Cortex of kidney (tissue), 1 donor: Measurements from ENCODE around the gene BRIP1.

Source experiments
- DNase-seq: peaks from one replicate; lab custom pipeline; 2025; lab: John Stamatoyannopoulos, UW

The BRIP1 gene

DNA sequence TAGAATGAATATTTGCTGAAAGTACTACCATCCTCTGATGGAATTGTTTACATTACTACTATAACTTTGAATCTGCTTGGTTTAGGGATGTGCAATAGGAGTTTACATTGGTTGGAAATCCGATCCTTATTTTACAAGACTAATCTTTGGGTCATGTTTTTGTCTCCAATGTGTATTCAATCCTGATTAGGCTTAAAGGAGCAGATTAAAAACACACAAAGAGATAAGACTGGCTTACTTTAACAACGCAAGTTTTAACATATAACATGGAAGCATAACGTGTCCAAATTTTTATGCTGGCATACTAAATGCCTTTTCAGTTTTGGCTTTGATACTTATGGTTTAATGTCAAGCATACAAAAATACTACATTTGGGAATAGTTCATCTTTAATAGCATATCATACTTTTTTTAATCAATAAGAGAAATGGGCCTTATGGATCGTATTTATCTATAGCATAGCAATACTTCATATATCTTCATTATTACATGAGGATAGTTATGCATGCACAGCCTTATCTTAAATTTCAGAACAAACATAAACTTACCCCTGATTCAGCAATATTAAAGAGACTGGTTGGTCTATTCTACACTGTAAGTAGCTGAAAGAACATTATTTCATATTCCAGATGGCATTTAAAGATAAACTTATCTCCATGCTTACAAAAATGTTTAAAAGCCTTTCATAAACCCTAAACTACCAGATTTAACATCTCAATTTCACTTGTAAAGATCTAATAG, 202.4 kb downstream of the BRIP1 start:
- DNase-seq: no peak

DNA sequence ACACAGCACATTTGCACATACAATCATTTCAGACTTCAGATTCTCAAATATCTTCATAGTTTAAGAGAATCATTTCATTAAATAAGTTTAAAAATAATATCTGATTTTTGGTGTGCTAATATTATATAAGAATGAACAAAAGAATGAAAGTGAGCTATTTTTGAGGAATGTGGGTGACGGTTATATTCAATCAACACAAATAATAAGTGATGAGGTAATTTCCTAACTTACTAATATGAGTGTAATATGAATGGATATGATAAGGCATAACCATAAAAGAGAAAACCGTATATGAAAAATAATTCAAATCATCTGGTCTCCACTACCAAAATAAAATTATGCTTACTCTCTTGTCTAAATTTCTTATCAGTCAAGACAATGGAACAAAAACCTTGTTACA, 203.9 kb downstream of the BRIP1 start:
- DNase-seq: no peak

DNA sequence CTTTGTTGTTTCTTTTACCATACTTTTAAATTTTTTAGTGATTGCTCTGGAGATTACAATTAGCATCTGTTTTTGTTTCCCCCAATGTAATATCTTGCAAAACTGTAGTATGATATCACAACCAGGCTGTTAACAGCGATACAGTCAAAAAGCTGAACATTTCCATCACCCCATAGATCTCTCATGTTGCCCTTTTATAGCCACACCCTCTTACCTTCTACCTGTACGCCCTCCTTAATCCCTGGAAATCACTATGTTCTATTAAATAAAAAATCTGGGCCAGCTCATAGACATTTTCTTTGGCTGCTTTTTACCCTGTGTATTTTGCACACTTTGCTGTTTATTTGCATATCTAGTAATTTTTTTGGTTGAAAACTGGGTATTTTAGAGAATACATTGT, 205.1 kb downstream of the BRIP1 start:
- DNase-seq: no peak

DNA sequence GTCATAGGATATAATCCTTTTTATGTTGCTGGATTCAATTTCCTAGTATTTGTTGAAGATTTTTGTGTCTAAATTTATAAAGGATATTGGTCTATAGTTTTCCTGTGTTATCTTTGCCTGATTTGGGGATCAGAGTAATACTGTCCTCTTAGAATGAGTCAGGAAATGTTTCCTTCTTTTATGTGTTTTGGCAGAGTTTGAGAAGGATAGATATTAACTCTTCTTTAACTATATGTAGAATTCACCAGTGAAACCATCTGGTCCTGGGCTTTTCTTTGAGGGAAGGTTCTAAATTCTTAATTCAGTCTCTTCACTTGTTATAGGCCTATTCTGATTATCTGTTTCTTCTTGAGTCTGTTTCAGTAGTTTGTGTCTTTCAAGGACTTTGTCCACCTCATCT, 206.0 kb downstream of the BRIP1 start:
- no peak for DNase-seq

DNA sequence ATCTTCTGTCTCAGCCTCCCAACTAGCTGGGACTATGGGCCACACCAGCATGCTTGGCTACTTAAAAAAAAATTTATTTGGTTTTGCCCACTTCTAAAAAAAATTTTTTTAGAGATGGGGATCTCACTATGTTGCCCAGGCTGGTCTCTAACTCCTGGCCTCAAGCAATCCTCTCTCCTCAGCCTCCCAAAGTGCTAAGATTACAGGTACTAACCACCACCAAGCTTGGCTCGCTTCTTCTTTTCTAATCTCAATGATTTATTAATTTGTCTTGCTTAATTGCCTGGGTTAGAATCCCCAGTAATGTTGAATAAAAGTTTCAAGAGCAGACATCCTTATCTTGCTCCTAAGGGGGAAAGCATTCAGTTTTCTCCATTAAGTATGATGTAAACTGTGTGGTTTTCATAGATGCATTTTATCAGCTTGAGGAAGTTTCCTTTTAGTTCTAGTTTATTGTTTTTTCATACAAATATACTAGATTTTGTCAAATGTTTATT, 206.6 kb downstream of the BRIP1 start:
- no peak for DNase-seq

DNA sequence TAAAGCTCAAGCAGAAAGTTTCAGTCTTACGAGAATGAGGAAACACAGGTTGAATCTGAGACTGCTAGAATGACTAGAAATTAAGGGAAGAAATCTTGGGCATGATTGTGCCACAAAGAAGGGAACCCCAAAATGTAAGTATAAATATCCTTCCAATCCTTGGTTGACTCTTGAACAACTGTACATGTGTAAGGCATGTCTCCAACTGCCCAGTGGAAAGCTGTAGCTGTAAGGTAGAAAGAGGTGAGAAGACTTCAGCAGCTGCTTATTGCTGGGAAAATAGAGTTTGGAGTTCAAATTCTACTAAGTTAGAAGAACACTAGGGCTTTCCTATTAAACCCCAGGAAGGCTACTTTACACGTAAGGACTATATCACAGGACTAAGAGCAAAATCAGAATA, 212.6 kb downstream of the BRIP1 start:
- no peak for DNase-seq

DNA sequence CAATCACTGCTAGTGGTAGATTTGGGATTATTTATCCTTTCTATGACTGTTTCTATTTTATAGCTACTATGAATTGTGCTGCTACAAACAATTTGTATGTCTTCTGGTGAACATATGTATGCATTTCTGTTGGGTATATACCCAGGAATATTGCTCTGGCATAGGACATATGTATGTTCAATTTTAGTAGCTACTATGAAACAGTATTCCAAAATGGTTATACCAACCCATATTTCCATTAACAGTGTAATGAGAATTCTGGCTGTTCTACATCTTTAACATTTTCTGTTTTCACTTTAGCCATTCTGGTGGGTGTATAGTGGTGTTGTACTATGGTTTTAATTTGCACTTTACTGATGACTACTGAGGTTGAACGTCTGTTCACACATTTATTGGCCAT, 214.7 kb downstream of the BRIP1 start:
- DNase-seq: no peak

DNA sequence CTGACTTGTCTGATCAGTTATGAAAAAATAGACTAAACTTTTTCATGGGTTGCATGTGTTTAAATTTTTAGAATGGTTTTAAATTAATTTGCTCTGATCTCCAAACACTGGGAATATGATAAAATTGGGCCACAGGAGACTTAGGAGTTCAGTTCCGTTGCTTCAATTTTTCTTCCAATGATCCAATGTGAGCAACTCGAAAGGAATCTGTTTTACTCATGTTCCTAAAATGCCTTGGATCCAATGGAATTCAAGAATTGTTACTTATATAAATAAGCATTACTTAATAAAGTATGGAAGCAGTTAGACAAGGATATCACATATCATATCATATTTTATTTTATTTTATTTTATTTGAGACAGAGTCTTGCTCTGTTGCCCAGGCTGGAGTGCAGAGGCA, 216.3 kb downstream of the BRIP1 start:
- no peak for DNase-seq

DNA sequence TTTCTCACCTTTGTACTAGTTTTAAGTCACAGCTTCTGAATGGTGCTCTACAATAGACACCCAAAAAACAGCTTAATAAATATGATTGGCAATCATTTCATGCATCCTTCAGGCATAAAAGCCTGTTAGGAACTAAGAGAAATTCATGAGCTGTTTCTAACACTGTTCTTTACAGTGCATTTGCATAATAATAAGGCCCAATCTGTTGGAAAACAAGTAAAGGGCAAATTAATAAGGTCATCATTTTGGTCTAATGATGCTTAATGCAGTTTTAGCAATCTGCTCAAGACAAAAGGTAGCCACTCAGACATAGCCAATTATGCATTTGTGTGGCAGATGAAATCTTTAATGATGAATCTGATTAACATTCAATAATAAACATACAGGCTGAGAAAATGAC, 216.8 kb downstream of the BRIP1 start:
- DNase-seq: no peak

DNA sequence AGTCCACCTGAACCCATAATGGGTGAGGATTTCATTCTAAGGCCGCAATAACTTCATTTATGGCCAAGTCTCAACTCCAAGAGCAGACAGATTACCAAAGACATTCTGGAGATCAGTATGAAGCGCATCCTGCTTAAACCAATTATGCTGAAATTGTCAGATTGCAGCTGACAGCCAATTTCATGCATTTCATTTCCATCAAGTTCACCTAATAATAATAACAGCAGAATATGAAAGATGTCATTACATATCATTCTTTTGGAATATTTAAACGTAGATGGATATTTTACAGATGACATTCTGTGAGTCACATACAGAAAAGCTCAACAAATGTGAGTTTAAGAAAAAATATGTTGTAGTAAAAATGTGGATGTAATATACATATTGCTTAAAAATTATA, 217.4 kb downstream of the BRIP1 start:
- no peak for DNase-seq

DNA sequence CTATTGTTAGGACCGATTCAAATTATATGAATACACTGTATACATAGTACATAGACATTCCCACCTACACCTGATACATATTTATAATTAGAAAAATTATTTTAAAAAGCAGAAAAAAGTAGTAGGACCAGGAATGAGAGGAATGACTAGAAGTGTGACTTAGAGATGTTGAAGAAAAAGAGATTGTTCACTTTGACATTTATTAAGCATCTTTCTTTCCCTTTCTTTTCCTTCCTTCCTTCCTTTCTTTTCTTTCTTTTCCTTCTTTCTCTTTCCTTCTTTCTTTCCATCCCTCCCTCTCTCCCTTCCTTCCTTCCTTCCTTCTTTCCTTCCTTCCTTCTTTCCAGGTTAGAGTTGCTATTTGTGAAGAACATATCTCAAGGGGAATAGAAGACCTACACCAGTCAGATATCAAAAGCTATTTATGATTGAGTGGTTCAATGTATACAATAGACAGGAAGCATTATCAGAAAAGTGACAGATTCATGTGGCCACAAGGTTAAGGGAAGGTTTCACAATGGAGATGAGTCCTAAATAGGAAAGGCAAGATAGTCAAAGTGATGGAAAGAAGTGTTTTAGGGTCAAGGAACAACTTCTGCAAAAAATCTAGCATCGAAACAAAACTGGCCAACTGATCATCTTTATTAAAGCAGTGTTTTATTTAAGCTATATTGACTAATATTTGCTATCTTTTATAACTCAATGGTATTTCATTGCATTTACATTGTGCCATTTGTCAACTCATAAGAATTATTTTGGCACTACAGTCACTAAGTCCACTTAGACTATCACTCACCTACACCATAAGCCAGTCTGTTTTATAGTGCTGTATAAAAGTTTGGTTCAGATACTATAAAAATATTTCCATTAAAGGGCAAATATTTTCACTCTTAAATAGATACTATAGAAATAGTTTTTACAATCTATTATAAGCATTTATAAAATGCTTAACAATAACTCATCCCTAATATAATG, 218.2 kb downstream of the BRIP1 start:
- DNase-seq: no peak

DNA sequence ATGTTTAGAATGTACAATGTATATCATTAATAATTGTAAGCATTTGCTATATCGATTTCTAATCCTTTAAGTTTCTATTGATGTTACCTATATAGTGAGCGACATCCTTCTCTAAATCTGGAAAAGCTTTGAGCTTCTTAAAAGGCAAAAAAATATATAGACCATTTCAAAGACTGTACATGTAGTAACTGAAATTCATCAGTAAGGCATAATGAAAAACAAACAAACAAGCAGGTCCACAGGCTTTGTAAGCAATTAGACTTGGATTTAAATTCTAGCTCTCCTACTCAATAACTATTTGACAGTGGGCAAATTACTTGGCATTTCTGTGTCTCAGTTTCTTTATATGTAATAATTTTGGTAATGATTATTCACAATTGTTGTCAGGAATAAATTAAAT, 220.6 kb downstream of the BRIP1 start:
- no peak for DNase-seq

DNA sequence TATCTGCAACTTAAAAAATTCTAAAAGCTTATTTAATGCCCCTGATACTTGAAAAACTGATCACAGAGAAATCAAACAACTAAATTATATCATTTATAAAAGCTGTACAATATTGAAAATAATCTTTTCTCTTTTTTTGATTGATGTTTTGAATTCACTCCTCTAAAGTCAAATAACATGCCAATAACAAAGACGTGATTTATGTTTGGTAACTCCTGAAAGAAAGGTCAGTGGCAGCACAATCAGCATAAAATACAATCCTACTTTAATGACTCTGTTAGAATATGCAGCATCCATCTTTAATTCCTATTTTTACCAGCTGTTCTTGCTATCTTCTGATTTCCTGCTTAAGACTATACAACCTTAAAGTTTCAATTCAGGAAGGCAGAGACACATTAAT, 221.6 kb downstream of the BRIP1 start:
- no peak for DNase-seq

DNA sequence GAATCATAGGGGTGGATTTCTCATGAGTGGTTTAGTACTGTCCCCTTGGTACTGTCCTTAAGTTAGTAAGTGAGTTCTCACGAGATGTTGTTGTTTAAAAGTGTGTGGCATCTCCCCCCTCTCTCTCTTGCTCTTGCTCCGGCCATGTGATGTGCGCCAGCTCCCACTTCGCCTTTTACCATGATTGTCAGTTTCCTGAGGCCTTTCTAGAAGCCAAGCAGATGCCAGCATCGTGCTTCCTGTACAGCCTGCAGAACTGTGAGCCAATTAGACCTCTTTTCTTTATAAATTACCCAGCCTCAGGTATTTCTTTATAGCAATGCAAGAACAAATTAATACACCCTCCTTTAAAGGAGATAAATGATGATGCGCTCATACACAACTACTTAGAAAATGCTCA, 222.2 kb downstream of the BRIP1 start:
- no peak for DNase-seq

DNA sequence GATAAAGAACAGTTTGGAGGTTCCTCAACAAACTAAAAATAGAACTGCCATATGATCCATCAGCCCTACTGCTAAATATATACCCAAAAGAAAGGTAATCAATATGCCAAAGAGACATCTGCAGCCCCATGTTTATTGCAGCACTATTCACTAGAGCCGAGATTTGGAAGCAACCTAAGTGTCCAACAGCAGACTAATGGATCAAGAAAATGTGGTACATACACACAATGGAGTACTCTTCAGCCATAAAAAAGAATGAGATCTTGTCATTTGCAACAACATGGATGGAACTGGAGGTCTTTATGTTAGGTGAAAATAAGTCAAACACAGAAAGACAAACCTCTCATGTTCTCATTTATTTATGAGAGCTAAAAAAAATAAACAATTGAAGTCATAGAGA, 223.5 kb downstream of the BRIP1 start:
- DNase-seq: no peak

DNA sequence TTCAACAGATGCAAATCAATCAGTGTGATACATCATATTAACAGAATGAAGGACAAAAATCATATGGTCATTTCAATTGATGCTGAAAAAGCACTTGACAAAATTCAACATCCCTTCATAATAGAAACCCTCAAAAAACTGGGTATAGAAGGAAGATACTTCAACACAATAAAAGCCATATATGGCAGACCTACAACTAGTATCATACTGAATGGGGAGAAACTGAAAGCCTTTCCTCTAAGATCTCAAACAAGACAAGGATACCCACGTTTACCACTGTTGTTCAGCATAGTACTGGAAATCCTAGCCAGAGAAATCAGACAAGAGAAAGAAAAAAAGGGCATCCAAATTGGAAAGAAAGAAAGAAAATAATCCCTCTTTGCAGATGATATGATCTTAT, 225.2 kb downstream of the BRIP1 start:
- no peak for DNase-seq

DNA sequence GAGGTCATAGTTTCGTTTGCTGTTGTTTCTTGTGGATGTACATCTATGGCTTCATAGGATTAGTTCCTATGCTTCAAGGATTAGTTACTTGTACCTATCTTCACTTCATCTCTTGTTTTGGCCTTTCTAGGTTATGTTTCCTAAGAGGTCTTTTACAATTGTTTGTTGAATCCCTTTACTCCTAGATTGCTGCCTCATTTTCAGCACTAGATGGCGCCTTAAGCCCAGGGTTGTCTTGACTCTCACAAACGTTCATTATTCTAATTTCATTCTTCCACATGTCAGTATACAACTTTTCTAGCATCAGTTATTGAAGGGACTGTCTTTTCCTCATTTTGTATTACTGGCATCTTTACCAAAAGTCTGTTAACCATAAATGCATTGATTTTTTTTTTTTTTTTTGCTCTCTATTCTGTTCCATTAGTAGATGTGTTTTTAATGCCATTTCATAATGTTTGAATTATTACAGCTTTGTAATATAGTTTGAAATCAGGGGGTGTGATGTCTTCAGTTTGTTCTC, 227.4 kb downstream of the BRIP1 start:
- DNase-seq: no peak

DNA sequence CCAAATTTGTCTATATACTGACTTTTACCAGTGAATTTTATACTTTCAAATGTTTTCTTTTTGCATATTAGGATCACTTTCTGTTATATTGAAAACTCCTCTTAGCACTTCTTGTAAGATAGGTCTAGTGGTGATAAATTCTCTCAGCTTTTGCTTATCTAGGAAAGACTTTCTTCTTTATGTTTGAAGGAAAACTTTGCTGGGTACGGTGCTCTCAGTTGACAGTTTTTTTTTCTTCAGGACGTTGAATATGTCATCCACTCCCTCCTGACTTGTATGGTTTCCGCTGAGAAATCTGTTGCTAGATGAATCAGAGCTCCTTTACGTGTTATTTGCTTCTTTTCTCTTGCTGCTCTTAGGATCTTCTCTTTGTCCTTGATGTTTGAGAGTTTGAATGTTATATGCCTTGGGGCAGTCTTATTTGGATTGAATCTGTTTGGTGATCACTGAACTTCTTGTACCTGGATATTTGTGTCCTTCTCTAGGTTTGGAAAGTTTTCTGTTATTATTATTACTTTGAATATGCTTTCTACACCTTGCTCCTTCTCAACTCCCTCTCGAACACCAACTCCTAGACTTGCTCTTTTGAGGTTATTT, 228.3 kb downstream of the BRIP1 start:
- no peak for DNase-seq

DNA sequence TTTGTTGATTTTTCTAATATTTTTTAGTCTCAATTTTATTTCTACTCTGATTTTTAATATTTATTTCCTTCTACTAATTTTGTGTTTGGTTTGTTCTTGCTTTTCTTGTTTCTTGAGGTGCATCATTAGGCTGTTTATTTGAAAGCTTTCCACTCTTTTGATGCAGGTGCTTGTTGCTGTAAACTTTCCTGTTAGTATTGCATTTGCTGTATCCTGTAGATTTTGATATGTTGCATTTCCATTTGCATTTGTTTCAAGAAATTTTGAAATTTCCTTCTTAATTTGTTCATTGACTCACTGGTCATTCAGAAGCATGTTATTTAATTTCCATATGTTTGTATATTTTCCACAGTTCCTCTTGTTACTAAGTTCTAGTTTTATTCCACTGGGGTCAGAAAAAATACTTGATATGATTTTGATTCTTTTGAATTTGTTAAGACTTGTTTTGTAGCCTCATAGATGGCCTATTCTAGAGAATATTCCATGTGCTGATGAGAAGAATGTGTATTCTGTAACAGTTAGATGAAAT, 229.3 kb downstream of the BRIP1 start:
- no peak for DNase-seq

DNA sequence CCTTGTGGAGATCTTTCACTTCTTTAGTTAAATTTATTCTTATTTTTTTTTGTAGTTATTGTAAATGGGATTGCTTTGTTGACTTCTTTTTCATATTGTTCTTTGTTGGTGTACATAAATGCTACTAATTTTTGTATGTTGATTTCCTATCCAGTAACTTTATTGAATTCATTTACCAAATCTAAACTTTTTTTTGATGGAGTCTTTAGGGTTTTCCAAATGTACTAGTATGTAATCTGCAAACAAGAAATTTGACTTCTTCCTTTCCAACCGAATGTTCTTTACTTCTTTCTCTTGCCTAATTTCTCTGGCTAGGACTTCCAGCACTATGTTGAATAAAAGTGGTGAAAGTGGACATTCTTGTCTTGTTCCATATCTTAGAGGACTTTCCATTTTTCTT, 230.5 kb downstream of the BRIP1 start:
- no peak for DNase-seq

DNA sequence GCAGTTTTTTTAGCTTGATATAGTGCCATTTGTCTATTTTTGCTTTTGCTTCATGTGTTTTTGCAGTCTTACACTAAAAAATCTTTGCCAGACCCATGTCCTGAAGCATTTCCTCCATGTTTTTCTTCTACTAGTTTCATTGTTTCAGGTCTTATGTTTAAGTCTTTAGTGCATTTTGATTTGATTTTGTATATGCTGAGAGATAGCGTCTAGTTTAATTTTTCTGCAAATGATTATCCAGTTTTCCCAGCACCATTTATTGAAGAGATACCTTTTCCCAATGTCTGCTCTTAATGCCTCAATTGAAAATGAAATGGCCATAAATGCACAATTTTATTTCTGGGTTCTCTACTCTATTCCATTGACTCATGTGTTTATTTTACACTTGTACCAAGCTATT, 231.5 kb downstream of the BRIP1 start:
- no peak for DNase-seq
